Measurements from ENCODE around the gene HNMT.

GRCh38 chr2:138007431-138007830, 43.2 kb downstream of the HNMT start:
- TF ChIP-seq, protein P1, sequence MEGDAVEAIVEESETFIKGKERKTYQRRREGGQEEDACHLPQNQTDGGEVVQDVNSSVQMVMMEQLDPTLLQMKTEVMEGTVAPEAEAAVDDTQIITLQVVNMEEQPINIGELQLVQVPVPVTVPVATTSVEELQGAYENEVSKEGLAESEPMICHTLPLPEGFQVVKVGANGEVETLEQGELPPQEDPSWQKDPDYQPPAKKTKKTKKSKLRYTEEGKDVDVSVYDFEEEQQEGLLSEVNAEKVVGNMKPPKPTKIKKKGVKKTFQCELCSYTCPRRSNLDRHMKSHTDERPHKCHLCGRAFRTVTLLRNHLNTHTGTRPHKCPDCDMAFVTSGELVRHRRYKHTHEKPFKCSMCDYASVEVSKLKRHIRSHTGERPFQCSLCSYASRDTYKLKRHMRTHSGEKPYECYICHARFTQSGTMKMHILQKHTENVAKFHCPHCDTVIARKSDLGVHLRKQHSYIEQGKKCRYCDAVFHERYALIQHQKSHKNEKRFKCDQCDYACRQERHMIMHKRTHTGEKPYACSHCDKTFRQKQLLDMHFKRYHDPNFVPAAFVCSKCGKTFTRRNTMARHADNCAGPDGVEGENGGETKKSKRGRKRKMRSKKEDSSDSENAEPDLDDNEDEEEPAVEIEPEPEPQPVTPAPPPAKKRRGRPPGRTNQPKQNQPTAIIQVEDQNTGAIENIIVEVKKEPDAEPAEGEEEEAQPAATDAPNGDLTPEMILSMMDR (CRISPR knock-in tag; IDR thresholded peaks at IDR 0.05): no peak
- TF ChIP-seq ZBTB26 (CRISPR knock-in tag; IDR thresholded peaks at IDR 0.05; ENCODE audit: borderline replicate concordance): no peak
- TF ChIP-seq DMAP1 (CRISPR knock-in tag; IDR thresholded peaks at IDR 0.05): no peak
- TF ChIP-seq, protein P2, sequence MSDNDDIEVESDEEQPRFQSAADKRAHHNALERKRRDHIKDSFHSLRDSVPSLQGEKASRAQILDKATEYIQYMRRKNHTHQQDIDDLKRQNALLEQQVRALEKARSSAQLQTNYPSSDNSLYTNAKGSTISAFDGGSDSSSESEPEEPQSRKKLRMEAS (IDR thresholded peaks at IDR 0.05): no peak
- TF ChIP-seq SRSF1 (optimal IDR thresholded peaks at IDR 0.05; ENCODE audit: low read depth, low read length): no peak
- no peak for TF ChIP-seq FIP1L1 (IDR thresholded peaks at IDR 0.05; ENCODE audit: borderline replicate concordance, insufficient read depth, low read depth, low read length)

Measured in HepG2 (cell line).